ENCODE results near the gene FAM53B. TPM values are rescaled to one million over a fixed set of nuclear protein-coding genes. Genes with fewer than 3 reads are reported as not detected.

Gene FAM53B
- total and polyA plus RNA-seq, 8 donors = 12.8 to 34.6 (median 23.0) TPM

DNA sequence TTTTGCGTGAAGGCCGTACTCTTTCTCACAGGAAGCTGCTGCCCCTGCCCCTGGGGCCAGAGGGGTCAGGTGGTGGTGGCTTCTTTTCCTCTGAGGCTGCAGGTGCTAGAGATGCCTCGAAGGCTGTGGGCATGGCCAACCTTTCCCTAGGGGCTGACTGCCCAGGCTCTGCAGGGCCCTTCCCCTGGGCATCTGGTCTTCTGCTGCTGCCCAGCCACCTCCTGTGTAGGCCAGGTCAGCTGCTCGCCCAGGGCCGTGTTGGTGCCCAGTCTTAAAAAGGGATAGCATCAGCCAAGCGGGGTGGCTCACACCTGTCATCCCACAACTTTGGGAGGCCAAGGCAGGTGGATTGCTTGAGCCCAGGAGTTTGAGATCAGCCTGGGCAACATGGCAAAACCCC is 114.3 kb downstream of the FAM53B start:
- Histone ChIP-seq H3K36me3 (no peaks in the 10 kb centered on the region), H3K4me1 (peaks cover 47 to 73% of the 10 kb centered on the region in 2 donors), H3K27ac (no peak overlapping the region), H3K27me3 (no peaks in the 10 kb centered on the region), H3K9me3 (peaks cover 0 to 2% of the 10 kb centered on the region in 2 donors), H3K4me3 (no peak overlapping the region)
- TF ChIP-seq, protein P1, sequence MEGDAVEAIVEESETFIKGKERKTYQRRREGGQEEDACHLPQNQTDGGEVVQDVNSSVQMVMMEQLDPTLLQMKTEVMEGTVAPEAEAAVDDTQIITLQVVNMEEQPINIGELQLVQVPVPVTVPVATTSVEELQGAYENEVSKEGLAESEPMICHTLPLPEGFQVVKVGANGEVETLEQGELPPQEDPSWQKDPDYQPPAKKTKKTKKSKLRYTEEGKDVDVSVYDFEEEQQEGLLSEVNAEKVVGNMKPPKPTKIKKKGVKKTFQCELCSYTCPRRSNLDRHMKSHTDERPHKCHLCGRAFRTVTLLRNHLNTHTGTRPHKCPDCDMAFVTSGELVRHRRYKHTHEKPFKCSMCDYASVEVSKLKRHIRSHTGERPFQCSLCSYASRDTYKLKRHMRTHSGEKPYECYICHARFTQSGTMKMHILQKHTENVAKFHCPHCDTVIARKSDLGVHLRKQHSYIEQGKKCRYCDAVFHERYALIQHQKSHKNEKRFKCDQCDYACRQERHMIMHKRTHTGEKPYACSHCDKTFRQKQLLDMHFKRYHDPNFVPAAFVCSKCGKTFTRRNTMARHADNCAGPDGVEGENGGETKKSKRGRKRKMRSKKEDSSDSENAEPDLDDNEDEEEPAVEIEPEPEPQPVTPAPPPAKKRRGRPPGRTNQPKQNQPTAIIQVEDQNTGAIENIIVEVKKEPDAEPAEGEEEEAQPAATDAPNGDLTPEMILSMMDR (IDR thresholded peaks at IDR 0.05) = no peak
- ATAC-seq (no peak), DNase-seq (no peak)
- intact Hi-C loops (cut with DNase I) = loop anchor here in 1 of 2 donors (5.0 kb wide), 1 partner anchor 112 kb away; the partner anchor contains the start of gene FAM53B

DNA sequence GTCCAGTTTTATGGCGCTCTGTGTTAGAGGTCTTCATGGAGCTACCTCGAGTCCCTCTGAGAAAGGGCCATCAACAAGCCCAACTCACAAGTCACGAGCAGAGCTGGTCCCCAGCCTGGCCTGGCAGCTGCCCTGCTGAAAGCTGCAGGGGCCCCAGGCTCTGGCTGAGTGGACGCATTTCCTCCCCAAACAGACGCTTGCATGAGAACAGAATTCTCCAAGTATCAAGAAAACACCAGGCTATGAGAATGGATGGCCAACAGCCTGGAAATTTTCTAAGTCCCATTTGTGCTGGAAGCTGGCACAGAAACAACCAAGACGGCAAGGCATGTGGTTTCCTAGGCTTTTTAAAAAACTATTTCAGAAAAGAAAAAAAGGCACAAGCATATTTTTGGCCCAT is 114.8 kb downstream of the FAM53B start:
- Histone ChIP-seq H3K9me3 (peaks cover 0 to under 1% of the 10 kb centered on the region in 2 donors), H3K27me3 (no peaks in the 10 kb centered on the region), H3K4me1 (peaks cover 47 to 73% of the 10 kb centered on the region in 2 donors), H3K27ac (no peak overlapping the region), H3K36me3 (no peaks in the 10 kb centered on the region), H3K4me3 (no peak overlapping the region)
- DNase-seq (no peak), ATAC-seq (no peak)
- intact Hi-C loops (cut with DNase I) = no loop called here
- TF ChIP-seq, protein P1 (IDR thresholded peaks at IDR 0.05) = no peak

DNA sequence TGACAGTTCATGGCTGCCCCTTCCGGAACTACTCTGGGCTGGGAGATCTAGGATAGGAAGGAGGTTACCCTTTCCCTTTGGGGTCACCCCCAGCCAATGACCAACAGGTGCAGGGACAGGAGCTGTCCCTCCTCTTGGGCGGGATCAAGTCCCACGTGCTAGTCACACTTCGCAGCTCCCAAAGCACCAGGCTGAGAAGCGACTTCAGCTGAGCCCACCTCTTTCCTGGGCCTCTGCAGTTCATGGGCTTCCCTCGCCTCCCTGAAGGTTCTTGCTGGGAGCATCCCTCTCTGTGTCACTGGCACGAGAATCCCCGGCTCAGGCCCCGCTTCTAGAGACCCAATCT is 115.5 kb downstream of the FAM53B start:
- ATAC-seq (no peak), DNase-seq (no peak)
- peaks cover 47 to 73% of the 10 kb centered on the region in 2 donors for H3K4me1 ChIP-seq
- TF ChIP-seq, protein P1 (IDR thresholded peaks at IDR 0.05) = no peak
- no peak overlapping the region for H3K27ac ChIP-seq
- H3K4me3 ChIP-seq = no peak overlapping the region
- H3K27me3 ChIP-seq = no peaks in the 10 kb centered on the region
- intact Hi-C loops (cut with DNase I) = no loop called here
- no peaks in the 10 kb centered on the region for H3K9me3 ChIP-seq
- H3K36me3 ChIP-seq = no peaks in the 10 kb centered on the region

DNA sequence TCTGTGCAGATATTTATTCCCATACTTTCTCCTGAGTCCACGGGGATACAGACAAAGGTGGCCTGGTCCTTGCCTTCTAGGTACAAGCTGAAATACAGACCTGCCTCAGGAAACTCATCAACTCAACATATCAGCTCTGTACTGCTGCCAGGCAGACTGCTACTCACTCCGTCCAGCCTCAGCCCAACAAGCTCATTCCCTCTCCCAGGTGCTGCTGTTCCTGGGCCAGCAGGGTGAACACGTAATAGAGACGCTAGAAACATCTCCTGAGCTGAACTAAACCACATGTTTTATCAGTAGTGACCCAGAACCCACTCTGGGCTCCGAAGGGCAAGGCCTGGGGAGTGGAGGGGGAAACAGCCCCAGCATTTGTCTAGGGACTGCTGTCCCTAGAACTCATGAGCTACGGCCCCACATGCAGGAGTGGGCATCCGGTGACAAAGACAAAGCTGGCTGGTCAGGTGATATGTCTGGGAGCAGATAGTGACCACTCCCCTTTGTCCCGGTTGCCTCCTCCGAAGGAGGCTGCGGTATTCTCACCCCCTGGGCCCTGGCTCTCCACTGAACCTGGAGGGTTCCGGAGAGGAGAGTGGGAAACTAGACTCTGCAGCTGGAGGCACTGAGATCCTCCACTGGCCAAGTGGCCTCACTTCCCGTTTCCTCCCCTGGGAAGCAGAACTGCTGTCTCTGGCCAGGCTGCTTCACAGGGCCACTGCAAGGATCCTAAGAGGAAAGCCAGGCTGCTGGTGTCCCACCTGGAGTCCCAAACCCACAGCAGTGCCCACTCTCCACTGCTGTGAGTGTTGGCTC is 116.1 kb downstream of the FAM53B start:
- Histone ChIP-seq H3K9me3 (no peaks in the 10 kb centered on the region), H3K27me3 (no peaks in the 10 kb centered on the region), H3K4me3 (no peak overlapping the region), H3K27ac (no peak overlapping the region), H3K4me1 (peaks cover 47 to 67% of the 10 kb centered on the region in 2 donors), H3K36me3 (peaks cover 0 to 5% of the 10 kb centered on the region in 2 donors)
- intact Hi-C loops (cut with DNase I) = no loop called here
- no peak for DNase-seq
- ATAC-seq = no peak
- TF ChIP-seq, protein P1 (IDR thresholded peaks at IDR 0.05) = no peak

DNA sequence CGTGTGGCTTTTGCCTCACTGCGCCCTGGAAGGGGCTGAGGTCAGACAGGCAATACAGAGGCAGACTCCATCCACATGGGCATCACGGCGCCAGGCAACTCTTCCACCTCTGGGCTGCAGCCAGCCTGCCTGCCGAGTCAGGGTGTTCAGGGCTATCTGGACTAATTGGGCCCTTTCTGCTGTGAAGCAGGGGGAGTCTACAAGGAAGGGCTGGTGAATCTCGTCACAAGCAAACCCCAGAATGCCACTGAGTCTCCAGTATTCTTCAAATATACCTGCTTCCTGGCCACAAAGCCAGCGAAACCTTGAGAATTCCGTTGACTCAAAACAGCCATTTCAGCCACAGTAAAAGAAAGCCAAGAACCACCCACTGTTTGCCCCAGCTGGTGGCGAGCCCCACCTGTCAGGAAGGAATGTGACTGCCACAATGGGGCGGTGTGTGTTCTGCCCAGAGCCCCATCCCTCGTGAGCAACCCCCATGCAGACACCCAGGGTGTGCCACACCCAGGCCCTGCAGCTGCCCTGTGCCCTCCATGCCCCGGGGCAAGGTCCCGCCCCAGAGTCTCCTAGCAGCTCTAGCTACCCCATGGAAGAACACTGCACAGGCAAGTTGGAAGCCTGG is 117.3 kb downstream of the FAM53B start:
- H3K4me3 ChIP-seq = no peak overlapping the region
- TF ChIP-seq, protein P1 (IDR thresholded peaks at IDR 0.05) = no peak
- H3K27me3 ChIP-seq = no peaks in the 10 kb centered on the region
- DNase-seq (peak in 1 of 4 donors; percentile 65), ATAC-seq (peak; percentile 67)
- H3K9me3 ChIP-seq = no peaks in the 10 kb centered on the region
- intact Hi-C loops (cut with DNase I) = no loop called here
- peaks cover 35 to 55% of the 10 kb centered on the region in 2 donors for H3K4me1 ChIP-seq
- H3K36me3 ChIP-seq = peaks cover 0 to 15% of the 10 kb centered on the region in 2 donors
- H3K27ac ChIP-seq = peak overlapping the region; percentile 7 to 37
